HG03175 (cell line): ENCODE data around the gene ASIC3.

ENCODE experiments used
- ATAC-seq: cut with Tn5 transposase; IDR thresholded peaks from one replicate; pipeline ENCODE4 v1.9.1; 2021; ENCODE audit warnings: mild to moderate bottlenecking, moderate library complexity; ENCODE audit not compliant: unreplicated experiment

Gene ASIC3

DNA sequence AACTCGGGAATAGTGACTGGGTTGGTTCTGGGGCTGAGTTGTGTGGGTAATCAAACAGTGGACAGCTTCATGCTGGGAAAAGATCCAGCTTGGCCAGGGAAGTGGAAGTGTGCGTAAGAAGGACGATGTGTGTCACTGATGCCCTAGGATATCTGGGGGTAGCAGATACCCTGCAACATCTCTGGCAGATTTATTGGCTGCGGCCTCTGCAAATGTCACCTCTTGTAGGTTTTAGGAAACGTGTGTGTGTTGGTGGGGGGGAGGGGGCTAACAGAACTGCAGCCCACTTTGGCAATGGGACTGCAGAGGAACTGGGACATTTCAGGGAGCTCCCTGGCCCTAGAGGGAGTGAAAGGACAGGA lies 37.0 kb downstream of the ASIC3 start:
- no peak for ATAC-seq

DNA sequence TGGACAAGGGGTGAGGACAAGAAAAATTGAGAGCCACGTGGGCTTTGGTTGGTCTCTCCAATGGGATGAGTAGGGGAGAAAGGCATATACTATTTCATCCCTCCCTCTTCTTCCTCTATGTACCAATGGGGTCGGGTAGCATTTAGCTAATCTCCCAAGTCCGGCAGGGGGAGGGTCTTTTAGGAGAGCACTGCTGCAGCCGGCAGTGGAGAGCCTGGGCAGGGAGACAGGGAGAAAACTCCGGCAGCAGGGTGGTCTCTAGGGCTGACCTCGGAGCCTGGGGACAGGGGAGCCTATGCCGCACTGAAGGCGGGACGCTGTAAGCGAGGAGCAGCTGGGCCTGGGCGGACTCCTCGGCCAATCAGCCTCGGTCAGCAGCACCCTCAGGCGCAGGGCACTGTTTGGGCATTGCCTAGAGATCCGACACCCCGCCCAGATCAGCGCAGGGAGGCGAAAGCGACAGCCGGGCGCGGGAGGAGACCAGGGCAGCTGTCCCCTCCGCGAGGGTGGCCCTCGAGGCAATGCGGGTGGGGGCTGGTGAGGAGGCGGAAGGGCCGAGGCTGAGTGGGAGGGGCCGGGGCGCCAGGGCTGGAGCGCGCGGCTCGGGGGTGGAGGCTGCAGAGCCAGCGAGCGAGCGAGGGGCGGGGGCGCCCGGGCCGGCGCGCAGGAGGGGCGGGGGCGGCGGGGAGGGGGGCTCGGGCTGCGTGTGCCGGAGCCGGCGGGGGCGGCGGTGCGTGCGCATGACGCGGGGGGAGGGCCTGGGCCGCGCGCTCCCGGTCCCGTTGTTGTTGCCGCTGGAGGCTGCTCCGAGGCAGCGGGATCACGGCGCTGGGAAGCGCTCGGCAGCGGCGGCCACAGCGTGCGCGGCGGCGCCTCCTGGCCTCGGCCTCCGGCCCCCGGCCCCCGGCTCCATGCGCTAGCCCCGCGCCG lies 37.6 kb downstream of the ASIC3 start, which contains the start of gene AGAP3:
AGAP3 (plus strand) TSS at position 785 of the 930 bp plus-strand sequence. CDS start 267 bp downstream, outside the sequence.
- ATAC-seq, result peak; percentile 44

GRCh38 chr7:151086802-151087244 lies 38.5 kb downstream of the ASIC3 start:
- no peak for ATAC-seq

DNA sequence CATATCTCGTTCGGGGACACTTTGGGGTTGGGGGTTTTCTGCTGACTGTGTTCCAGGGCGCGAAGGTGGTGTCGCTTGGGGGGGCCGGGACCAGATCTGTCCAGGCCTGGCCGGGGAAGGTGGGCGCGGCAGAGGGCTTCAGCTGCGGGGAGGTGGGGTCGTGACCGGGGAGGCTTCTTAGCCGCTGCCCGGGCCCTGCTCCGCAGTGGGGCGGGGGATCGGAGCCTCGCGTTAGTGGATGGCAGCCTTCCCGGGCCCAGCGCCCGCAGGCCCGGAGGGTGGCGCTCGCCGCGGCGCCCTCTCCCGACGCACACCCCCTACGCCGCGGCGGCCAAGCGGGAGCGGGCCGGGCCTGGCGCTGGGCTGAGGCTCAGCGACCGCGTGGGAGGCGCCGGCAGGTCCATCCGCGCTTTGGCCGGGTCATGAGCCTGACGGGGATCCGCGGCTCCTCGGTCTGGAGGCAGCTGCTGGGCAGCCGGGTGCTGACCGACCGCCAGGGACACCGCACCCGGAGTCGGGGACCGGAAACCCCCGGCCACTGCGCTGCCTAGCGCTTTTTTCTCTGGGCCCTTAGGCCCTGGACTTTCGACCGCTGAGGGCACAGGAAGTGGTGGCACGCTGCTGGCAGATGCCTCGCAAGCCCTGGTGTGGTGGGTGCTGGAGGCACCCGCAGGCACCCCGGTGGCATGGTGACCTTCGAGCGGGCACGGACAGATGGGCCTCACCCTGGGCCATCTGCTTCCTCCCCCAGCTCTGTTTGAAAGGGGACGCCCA lies 39.1 kb downstream of the ASIC3 start:
- ATAC-seq, result no peak

DNA sequence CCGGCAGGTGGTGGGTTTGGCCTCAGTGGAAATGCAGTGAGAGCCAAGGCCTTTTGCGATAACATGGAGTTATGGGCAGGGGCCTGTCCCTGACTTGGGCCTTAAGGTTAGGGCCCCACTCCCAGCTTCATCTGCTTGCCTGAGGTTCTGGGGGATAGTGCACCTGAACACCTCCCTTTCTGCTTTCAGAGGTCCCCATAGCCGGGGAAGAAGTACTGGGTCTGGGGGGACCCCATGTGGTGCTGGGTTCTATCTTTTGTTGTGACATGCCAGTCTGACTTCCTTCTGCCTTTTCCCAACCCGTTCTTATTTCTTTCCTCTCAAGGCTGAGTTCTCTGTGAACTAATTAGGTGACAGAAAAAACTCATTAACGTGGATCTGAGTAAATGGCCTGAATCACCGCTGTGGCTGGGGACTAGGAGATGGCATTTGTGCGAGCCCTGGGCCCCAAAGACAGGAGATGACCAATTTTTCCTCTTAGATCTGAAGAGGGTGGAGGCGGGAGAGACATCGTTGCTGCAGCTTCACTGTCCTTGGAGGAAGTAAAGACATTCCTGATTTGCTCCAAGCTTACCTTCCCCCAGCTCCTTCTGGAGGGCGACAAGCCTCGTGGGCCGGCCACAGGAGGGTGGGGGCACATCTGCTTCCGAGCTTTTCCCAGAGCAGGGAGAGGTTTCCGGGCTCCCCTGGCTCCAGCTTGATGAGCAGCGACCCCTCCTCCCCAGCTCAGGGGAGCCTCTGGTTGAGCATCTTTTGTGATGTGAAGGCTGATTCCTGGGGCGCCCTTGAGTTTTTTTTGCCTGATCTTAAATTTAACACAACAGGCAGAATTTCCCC lies 39.9 kb downstream of the ASIC3 start:
- ATAC-seq, result no peak

GRCh38 chr7:151088856-151089699 lies 40.7 kb downstream of the ASIC3 start:
- no peak for ATAC-seq

DNA sequence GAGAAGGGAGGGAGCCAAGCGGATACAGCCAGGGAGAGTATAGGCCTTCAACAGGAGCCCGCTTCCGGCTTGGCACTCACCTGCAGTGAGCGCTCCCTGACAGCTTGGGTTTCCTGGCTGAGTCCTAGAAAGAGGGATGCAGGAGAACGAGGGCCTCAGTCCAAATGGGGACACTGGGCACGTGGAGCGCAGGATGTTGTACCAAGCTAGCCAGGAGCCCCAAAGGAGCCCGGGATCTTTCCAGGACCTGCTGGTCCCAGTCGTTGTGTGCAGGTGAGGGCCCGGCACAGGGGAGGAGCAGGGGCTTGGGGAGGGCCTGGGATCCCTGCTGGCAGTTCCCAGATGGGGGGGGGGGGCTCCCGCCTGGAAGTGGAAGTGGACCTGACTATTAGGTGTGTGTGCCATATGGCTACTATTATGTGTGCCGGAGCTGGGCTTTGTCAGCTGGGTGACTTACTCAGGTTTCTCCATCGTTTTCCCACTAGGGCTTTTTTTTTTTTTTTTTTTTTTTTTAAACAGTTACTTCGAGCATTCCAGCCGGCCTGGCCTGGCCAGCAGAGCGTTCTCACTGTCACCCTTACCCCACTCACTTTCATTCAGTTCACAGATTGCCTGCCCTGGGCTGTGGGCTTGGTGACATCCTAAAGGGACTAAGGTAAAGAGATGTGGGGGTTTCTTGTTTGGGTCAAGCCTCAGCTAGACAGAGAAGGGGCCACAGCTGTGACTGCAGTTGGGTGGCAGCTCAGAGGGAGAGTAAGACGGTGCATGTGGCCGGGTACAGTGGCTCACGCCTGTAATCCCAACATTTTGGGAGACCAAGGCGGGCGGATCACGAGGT lies 41.8 kb downstream of the ASIC3 start:
- no peak for ATAC-seq

GRCh38 chr7:151091003-151091402 lies 42.7 kb downstream of the ASIC3 start:
- ATAC-seq, result no peak

DNA sequence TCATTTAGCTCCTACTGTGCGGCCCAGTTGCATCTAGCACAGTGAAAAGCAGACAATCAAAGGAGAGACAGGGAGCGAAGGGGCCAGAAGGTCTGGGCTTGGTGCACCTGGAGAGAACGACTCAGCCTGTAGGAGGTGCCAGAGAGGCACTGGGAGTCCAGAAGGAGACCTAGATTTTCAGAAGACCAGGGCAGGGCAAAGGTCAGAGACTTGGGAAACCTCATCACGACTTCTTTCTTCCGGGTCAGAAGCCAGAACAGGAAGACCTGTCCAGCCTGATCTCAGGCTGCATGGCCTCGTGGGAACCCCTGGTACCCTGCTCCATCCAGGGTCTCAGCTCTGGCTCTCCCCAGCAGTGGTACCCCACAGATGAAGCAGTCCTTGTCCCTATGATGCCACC lies 43.1 kb downstream of the ASIC3 start:
- ATAC-seq, result no peak

- ATAC-seq, result no peak
Observed at GRCh38 chr7:151091988-151092387, 43.7 kb downstream of the ASIC3 start.

DNA sequence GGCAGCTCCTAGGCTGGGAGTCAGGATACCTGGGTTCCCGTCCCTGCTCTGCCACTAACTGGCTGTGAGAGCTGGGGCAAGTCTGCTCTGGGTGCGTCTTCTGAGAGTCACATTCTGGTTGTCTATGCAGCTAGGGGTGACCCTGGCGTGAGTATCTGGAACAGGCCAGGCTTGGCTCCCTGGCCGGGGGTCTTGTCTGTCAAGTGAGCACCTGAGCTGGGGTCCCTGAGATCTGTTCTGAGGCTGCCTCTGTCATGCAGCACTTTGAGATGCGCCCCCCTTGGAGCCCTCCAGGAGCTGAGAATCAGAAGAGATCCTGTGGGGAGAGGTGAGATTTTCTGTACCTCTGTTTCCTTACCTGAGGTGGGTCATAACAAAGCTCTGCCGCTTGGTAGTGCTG lies 45.4 kb downstream of the ASIC3 start:
- ATAC-seq, result no peak

DNA sequence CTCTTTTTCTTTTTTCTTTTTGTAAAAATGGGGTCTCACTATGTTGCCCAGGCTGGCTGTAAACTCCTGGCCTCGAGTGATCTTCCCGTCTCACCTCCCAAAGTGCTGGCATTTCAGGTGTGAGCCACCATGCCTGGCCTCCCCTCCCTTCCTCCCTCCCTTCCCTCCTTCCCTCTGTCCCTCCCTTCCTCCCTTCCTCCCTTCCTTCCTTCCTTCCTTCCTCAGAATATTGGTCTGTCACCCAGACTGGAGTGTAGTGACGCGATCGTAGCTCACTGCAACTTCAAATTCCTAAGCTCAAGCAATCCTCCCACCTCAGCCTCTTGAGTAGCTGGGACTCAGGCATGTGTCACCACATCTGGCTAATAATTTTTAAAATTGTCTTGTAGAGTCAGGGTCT lies 46.3 kb downstream of the ASIC3 start:
- ATAC-seq, result no peak

- ATAC-seq, result no peak
Observed at GRCh38 chr7:151095123-151095797, 46.9 kb downstream of the ASIC3 start.

GRCh38 chr7:151095828-151096475 lies 47.6 kb downstream of the ASIC3 start:
- no peak for ATAC-seq

DNA sequence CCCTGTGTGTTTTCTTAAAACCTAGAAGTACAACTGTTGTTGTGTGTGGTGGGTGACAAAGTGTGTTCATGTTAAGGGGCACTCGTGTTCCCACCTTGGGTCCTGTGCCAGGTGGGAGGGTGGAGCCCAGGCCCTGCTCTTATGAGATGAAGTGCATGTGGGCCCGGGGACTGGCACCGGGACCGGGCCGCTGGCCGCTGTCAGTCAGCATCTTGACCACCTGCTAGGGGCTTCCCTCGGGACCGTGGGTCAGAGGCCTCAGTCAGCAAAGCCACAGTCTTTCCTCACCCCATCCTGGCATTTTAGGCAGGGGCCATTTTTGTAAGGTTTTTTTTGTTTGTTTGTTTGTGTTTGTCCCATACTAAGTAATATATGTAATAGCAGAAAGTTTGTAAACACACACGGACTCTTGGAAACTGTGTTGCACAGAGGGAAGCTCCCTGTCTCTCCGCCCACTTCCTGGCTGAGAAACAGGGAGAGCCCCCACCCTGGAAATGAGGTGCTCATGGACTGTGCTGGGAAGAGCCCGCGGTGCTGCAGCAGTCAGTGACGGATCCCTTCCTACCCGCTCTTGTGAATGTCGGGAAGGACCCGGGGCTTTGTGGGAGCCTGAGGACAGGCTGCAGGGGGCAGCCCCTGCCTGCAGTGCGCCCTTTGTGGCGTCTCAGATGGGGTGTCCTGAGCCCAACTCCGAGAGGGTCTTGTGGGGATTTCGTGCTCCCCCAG lies 51.3 kb downstream of the ASIC3 start:
- no peak for ATAC-seq

GRCh38 chr7:151100921-151101320 lies 52.6 kb downstream of the ASIC3 start:
- no peak for ATAC-seq

- no peak for ATAC-seq
Observed at GRCh38 chr7:151101621-151102396, 53.5 kb downstream of the ASIC3 start.
